ENCODE measurements around the gene PKD2.
"Not testable (repeated sequence)": the region's sequence is repeated elsewhere in the genome, so short reads cannot be mapped to it uniquely, and the experiment has no call there.

The PKD2 gene

DNA sequence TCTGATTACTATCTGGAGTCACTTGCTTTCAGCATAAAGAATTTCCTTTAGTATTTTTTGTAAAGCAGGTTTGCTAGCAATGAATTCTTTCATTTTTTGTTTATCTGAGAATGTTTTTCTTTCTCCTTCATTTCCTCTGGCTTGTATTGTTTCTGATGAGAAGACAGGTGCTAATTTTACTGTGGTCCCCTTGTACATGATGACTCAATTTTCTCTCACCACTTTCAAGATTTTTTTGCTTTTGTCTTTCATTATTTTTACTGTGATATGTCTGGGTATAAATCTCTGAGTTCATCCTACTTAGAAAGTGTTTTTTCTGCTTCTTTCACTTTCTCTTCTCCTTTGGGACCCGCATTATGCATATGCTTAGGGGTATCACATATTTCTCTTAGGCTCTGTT is 62.6 kb downstream of the PKD2 start:
- DNase-seq (ENCODE audit: low read depth): no peak

DNA sequence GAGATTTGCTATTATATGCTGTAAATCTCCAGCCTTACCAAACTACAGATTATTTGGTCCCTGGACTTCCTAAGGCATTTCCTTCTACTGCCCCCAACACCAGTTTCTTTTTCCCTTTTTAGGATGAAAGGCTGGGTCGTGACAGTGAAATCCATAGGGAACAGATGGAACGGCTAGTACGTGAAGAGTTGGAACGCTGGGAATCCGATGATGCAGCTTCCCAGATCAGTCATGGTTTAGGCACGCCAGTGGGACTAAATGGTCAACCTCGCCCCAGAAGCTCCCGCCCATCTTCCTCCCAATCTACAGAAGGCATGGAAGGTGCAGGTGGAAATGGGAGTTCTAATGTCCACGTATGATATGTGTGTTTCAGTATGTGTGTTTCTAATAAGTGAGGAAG is 67.9 kb downstream of the PKD2 start:
- no peak for DNase-seq (ENCODE audit: low read depth)

DNA sequence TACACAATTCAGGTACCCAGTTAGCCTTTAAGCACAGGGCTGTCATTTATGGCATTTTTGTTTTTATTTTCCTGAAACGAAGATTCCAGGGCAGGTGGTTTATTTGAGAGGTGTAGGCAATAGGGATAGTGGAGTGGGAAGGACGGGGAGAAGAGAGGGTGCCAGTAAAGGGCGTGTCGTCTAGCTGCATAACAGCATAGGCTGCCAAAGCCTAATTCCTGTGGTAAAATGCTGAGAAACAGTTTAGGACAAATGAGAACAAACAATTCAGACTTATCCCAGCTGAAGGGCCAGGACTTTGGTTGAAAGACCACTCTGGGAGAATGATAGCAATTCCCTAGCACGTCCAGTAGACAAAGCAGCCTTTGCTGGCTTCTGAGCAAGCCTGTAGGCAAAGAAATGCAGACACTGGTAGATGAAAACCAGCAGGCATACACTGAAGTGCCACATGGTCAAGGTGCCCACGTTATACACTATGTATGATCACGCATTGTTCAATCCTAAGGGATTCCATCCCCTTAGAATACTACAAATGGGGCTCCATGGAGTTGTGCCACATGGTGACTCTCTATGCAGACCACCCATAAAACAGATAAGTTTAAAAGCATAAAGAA is 70.6 kb downstream of the PKD2 start:
- peak; percentile 38 for DNase-seq (ENCODE audit: low read depth)

DNA sequence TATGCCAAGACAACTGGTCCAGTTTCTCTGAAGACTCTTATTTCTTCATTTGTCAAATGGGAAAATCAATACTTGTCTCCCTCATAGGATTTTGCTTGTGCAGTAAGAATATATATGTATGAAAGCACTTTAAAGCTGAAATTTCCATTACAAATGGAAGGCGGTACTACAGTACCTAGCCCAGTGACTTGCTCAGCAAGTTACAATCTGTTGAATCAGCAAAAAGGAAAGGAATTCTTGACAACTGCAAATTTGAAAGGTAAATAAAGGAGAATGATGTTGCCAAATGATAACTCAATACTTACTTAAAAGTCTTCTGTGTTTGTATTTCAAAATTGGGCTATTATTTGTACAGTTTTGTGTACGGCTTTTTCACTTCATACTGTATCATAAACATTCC is 71.1 kb downstream of the PKD2 start:
- DNase-seq (ENCODE audit: low read depth): no peak

DNA sequence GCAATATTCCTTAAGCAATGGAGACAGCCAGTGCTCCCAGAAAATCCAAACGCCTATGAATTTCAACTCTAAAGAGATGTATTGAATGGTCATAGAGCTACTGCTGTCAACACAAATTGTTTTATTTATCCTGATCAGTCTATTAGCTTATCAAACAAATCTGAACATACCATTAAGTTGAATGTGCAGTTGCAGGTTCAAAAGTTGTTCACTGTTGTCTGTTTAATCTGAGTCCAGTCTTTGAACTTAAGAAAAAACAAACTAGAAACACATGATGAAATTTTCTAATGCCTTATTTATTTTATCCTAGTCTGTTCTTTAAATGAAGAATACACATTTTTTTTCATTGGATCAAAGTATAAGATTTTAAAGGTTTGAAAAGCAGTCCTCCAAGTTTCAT is 73.2 kb downstream of the PKD2 start:
- DNase-seq (ENCODE audit: low read depth): no peak

DNA sequence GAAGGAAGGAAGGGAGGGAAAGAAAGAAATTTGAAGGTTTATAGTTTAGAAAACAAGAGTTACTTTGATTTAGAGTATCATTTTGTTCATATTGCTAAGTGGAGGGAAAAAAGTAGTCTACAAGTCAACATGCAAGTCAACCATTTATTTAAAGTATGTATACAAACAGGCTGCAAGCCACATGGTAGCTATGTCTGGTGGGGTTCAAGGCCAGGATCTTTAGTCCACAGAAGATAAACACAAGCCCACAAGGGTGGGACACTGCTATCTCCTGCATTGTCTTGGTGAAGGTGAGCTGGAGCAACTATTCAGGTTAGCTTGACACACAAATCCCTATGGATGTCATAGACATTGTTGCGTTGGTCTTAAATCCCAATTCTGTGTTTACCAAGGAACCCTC is 79.6 kb downstream of the PKD2 start:
- DNase-seq (ENCODE audit: low read depth): no peak

DNA sequence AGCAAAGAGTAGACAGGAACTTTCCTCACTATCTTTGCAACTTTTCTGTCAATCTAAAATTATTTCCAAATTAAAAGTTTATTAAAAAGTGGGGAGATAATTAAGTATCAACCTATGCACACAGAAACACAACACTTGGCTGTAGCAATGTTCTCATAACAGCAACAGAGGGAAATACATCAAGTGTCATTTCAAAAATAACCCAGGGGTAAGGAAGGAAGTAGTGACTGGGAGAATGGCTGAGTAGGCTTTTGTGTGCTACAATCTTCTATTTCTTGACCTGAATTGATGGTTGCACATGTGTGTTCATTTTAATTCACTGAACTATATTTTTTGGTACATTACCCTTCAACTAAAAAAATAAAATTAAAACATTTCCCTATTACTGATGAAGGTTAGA is 83.5 kb downstream of the PKD2 start:
- DNase-seq (ENCODE audit: low read depth): no peak

DNA sequence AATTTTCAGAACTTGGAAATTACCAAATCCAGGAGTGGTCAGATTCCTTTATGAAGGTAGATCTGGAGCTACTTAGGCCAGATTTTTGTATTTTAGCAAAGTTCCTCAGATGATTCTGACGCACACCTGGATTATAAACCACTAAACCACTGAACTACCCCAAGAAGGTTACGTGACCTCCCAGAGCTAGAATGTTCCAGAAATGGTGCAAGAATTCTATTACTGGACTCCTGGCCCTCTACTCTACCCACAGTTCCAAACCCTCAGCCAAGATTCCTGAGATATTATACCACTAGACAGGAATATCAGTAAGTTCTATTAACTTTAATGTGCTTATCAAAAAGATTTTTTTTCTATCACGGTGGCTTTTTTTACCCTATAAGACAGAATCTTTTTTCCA is 83.9 kb downstream of the PKD2 start:
- no peak for DNase-seq (ENCODE audit: low read depth)

DNA sequence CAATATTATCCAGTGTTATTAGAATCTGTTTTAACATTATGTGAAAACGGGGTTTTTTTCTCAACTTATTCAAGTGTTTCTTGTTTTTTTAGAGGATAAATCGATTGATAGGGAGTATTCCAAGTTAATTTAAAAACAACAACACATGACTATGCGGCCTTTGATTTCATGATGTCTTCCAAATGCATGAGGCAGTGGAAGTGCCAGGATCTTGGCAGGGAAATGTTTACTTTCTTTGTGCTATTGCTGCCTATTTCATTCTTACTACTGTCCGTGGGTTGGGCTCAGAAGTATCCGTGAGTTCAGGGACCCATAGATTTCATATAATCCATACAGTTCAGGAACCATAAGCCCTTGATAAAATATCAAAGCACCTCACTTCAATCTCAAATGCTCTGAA is 86.4 kb downstream of the PKD2 start:
- no peak for DNase-seq (ENCODE audit: low read depth)

DNA sequence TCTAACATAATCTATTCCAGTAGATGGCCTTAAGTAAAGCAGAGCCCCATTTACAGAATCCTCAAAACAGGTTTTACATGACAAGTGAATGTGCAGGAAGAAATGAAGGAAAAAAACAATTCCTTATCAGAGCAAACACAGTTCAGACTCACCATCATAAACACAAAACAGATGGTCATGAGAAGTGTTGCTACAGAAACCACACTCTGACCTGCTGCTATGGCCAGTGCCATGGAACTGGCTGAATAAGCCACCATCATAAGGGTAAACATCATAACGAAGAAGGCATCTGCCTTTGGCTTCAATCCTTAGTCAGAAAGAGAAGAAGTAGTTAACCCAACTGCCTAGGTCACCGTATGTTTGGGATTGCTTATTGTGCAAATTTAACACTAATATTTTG is 89.9 kb downstream of the PKD2 start:
- DNase-seq (ENCODE audit: low read depth): peak; percentile 51

DNA sequence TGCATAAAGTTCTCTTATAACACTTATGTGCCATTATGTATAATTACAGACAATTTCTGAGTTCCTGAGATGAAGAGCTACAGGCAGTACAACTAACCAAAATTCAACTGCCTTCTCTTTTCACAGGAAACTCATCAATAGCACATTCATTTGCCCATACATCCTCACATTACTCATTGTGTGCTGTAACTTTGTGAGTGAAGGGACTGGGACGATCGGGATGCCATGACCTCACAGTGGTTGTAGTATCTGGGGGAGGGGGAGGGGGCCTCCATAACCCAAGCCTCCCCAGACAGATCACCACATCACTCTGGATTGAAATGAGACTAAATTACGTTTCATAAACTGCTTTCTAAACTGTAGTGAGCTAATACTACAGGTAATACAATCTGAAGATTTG is 90.3 kb downstream of the PKD2 start:
- DNase-seq (ENCODE audit: low read depth): no peak

DNA sequence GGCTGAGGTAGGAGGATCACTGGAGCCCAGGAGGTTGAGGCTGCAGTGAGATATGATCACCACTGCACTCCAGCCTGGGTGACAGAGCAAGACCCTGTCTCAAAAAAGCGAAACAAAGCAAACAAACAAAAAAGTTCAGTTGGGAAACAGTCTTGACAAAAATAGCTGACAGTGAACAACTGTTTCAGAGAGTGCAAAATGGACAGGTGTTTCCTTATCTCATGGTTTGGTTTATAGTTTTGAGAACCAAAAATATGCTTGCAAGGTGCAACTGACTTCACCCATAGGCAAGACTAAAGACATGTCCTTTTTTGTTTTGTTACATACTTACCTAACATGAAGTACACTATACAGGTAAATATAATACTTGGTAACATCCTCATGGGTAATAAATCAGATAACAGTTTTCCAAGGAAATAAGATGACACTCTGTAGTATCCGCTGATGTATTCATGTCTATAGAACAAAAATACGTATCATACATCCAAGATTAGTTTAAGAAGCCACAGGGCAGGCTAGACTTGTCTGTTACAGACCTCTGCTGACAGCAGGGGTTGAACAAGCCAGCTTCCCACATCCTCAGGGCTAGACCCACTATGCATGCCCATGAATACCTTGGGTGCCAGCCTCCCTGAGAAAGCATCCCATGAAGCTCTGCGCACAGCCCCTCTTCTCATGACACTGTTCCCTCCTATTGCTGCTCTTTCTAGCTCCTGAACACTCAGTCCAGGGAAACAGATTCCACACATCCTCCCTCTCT is 91.7 kb downstream of the PKD2 start:
- DNase-seq (ENCODE audit: low read depth): no peak

DNA sequence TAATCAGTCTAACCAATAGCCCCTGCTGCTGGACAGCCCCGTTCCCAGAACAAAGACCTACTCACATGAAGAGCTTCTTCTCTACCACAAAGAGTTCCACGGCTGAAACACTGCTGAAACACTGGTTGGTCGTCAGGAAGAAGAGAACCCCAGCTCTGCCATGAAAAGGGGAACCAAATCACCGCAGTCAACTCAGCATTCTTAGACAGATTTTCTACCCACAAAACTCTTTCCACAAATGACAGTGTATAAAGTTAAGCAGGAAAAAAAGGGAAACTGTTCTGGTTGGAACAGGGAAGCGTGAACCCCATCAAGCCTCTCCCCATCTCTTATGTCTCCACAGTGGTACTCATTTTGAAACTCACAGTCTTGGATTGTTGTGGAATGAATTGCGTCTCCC is 93.7 kb downstream of the PKD2 start:
- no peak for DNase-seq (ENCODE audit: low read depth)

DNA sequence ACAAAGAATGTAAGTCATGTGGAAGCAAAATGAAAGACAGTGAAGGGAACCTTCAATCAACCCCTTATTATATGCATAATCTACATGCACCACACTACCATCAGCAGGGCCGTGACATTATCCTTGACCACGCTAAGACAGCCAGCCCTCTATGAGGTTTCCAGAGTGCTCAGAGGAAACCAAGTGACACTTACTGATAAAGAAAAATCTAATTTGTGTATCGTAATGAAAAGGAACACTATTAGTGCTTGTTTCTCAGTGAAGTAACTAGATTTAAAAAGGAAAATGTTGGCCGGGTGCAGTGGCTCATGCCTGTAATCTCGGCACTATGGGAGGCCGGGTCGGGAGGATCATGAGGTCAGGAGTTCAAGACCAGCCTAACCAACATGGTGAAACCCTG is 94.6 kb downstream of the PKD2 start:
- DNase-seq (ENCODE audit: low read depth): no peak

DNA sequence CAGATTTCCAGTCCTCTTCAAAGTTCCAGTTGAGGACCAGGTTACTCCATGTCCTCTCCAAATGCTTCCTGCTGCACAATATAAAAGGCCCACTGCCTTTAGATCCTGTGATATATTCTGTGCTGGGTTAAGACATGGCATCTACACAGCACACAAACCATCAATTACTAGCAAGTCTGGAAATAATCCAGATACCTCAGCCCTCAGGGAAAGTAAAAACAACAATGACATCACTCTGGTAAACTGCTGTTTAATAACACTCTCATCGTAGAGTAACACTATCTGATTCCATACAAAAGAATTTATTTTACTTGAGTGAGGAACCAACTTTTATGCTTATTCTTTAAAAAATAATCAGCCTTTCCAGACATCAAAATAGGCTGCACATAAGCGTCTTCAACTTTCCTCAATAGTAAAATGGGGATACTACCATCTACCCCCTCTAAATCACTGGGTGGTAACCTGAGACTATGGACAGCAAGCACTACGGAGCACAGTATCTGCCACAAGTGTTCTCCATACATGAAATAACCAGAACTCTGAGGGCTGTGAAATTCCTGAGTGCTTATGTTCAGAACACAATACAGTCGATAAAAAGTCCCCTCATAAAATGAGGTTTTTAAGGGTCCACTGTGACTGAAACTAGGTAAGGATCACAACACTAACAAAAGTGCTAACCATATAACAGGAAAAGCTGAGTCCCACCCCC is 97.6 kb downstream of the PKD2 start:
- peak; percentile 87 for DNase-seq (ENCODE audit: low read depth)

DNA sequence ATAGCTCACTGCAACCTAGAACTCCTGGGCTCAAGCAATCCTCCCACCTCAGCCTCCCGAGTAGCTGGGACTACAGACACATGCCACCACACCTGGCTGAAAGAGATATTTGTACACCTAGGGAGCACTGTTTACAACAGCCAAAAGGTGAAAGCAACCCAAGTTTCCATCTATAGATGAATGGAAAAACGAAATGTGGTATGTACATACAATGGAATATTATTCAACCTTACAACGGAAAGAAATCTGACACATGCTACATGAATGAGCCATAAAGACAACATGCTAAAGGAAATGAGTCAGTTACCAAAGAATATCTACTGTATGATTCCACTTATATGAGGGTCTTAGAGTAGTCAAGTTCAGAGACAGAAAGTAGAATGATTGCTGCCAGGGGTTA is 98.8 kb downstream of the PKD2 start:
- DNase-seq (ENCODE audit: low read depth): peak; percentile 64

DNA sequence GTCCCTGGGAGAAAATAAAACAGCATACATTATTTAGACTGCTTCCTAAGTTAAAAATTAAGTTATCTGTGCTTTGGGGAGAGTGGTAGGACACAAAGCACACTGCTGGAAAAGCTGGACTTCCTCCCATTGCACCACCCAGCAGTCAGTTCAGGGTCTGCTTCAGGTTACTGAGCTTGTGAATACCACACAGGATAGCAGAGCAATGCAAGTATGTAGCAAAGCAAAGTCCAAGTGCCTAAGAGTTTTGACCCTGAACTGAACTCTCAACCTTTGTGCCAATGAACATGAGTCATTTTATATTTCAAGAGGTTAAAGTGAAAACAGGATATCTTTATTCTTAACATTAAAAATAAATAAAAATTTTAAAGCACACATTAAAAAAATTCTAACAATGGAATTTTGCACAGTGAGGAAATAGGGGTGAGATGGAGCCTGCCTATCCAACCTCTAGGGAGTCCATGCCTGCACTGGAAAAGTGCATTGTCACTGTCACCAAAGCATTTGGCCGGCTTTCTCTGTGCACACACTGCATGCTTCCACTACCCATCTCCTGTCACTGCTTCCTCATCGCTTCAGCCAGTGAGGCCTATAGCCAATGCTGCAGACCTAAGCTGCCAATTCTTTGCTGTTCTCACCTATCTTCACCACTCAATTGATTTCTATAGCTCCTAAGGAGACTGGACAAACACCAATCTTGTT is 100.1 kb downstream of the PKD2 start:
- DNase-seq (ENCODE audit: low read depth): peak; percentile 40

DNA sequence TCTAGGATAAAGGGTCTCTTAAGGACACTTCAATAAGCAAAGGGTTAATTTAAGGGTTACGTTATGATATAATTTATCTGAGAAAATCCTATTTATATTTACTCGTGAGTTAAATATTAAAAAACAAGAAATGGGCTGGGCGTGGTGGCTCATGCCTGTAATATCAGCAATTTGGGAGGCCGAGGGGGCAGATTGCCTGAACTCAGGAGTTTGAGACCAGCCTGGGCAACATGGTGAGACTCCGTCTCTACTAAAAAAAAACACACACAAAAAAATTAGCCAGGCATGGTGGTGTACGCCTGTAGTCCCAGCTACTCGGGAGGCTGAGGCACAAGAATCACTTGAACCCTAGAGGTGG is 100.7 kb downstream of the PKD2 start:
- DNase-seq (ENCODE audit: low read depth): not testable (repeated sequence)

DNA sequence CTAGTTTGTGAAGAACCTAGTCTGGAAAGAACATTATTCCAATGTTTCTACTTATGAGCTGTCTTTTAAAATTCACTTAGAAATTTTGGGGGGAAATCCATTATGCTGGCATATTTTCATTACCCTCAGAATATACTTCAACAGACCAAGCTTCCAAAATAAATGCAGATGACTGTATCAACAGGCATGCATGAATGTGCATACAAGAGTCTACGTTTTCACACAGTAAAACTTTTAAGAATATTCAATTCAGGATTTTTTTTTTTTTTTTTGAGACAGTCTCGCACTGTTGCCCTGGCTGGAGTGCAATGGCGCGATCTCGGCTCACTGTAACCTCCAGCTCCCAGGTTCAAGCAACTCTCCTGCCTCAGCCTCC is 101.3 kb downstream of the PKD2 start:
- DNase-seq (ENCODE audit: low read depth): peak; percentile 10

DNA sequence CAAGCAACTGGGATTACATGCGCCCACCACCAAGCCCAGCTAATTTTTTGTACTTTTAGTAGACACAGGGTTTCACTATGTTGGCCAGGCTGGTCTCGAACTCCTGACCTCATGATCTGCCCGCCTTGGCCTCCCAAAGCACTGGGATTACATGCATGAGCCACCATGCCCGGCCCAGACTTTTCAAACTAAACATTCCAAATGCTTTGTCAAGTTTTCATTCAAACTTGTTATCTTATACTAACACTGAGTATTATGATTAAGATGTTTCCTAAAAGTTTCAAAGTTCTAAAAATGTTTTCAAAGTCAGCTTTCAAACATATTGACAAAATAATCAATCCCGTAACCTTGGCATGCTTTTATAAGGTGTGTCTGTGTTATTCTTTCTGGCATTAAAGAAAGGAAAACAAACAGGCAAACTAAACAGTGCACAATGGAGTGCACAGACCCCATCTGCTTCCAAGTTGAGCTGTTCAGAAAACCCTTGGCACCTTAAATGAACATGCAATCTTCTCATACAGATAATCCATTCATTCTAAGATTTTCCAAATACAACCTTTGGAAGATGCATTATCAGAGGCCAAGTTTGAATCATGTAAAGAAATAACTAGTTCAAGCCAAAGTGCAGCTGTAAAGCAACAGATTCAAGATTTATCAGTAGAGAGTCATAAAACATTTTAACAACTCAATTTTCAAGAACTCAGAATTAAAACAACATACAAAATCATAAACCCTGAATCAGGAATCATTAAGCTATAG is 101.9 kb downstream of the PKD2 start:
- no peak for DNase-seq (ENCODE audit: low read depth)

DNA sequence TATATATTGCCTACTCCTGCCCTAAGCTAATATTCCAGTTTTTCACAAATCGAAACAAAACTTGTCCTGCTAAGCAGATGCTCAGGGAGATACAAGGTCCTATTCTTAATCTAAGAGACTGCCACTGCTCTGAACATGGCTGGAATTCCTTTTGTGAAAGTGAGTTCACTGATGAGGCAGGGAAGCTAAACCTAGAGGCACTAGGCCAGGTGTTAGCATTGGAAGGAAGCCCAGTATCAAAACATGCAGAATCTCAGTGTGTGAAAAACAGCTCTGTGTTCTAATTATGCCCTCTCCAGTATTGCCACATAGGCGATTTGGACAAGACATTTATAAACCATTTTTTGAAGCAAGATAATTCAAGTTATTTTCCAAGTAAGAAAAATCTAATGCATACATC is 103.4 kb downstream of the PKD2 start:
- peak; percentile 7 for DNase-seq (ENCODE audit: low read depth)

DNA sequence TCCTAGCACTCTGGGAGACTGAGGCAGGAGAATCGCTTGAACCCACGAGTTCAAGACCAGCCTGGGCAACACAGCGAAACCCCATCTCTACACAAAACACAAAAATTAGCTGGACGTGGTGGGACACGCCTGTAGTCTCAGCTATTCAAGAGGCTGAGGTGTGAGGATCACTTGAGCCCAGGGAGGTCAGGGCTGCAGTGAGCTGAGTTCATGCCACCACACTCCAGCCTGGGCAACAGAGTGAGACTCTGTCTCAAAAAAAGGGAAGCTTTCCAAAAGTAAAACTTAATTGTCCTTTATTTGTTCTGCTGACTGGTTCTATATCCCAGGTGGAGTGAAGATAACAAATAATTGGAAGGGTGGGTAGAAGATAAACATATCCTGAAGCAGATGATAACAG is 105.4 kb downstream of the PKD2 start:
- no peak for DNase-seq (ENCODE audit: low read depth)
